HG03066 (cell line): ENCODE results near the gene ST6GALNAC2.
A peak's percentile ranks its signal among the peaks of the same experiment; 100 is the strongest.
"Not testable (repeated sequence)": the region's sequence is repeated elsewhere in the genome, so short reads cannot be mapped to it uniquely, and the experiment has no call there.

Experiments used
- ATAC-seq: cut with Tn5 transposase; IDR thresholded peaks from one replicate; pipeline ENCODE4 v1.9.1; 2021; ENCODE audit warnings: low read depth; ENCODE audit not compliant: unreplicated experiment

The ST6GALNAC2 gene

DNA sequence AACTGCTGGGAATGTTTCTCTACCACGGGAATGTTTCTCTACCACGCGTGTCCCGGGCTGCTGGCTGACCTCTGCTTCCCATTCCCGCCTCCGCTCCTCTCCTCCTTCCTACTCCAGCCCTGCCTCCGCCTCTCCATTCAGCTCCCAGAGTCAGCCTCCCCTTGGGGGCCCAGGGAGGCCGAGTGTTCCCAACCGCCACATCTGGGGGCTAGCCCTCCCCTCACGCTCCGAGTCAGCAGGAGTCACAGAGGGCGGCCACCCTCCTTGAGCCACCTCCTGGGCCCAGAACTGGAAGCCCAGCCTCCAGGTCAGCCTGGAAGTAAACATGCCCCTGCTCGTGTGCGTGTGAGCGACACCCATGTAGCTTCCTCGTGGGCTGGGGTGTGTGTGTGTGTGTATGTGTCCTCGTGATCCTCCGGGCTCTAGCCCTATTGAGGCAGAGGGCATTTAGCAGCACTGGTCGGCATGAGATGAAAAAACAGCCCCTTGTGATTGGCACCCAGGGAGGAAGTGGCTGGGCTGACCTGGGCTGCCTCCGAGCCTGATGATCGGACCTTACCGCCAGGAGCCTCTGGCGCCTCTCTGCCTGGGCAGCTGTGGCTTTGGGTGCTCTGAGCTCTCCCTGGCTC lies 55.5 kb downstream of the ST6GALNAC2 start:
- ATAC-seq = no peak

DNA sequence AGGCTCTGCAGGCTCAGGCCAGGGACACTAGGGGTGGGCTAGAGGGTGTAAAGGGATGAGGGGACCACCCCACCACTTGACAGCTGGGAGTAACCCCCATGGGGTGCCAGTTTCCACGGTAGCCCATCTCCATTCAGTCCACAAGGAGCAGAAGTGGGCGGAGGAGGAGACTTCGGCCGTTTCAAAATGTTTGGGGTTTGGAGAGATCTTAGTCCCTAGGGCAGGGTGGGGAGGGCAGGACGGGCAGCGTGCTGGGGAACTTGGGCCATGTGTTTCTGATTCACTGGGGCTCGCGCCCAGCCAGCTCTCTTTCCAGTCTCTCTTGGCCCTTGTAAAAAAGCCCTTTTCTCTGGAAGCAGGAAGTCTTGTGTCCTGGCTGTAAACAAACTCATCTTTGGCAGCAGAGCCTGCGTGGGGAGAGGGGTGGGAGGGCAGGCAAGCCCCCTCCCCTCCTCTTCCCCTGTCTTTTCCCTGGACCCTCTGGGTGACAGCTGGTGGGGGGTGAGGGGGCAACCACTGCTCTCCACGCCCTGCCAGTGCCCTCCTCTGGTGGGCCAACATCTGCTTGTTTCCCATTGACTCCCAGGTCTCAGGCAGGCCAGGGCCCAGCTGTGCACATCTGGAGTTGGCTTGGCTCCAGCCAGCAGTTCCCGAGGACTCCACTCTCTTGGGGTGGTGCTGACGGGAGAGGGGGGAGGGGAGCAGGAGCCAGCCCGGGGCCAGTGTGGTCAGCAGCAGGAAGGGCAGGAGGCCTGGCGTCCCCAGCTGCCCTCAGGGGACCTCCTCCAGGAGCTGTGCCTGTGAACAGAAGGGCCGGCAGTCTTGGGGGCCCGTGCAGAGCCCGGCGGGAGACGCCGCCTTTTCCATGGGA lies 56.2 kb downstream of the ST6GALNAC2 start:
- ATAC-seq = no peak

GRCh38 chr17:76528528-76529223 lies 57.0 kb downstream of the ST6GALNAC2 start:
- ATAC-seq = no peak

DNA sequence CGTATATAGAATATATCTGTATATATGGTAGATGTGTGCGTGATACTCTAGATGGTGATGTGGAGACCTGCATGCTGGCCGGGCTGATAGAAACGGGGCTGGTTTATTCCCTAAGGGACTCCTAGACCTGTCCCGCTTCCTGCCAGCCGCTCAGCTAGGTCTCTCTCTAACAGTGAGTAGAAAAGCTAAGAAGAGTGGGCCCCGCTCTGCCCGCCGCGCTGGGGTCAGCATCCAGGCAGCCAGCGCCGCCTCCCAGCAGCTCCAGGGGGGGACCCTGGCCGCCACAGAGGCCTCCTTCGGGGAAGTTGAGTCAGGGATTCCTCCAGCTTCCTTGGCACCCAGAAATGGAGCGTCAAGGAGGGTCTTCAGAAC lies 57.5 kb downstream of the ST6GALNAC2 start:
- ATAC-seq = peak; percentile 19

- ATAC-seq = peak; percentile 50
Observed at GRCh38 chr17:76527430-76528111, 58.1 kb downstream of the ST6GALNAC2 start.

DNA sequence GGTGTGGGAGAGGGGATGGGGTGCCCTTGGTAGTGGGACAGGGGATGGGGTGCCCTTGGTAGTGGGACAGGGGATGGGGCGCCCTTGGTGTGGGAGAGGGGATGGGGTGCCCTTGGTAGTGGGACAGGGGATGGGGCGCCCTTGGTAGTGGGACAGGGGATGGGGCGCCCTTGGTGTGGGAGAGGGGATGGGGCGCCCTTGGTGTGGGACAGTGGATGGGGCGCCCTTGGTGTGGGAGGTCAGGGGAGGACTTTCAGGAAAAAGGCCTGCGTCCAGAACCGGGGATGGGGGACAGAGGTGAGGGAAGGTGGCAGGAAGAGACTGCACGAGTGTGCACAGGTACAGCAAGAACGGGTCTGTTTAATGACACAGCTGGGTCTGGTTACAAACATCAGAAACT lies 58.6 kb downstream of the ST6GALNAC2 start:
- ATAC-seq = not testable (repeated sequence)

DNA sequence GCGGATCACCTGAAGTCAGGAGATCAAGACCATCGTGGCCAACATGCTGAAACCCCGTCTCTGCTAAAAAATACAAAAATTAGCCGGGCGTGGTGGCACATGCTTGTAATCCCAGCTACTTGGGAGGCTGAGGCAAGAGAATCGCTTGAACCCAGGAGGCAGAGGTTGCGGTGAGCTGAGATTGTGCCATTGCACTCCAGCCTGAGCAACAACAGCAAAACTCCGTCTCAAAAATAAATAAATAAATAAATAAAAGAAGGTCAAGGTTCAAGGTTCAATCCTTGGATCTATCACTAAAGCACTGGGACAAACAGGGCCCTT lies 60.2 kb downstream of the ST6GALNAC2 start:
- ATAC-seq = not testable (repeated sequence)

DNA sequence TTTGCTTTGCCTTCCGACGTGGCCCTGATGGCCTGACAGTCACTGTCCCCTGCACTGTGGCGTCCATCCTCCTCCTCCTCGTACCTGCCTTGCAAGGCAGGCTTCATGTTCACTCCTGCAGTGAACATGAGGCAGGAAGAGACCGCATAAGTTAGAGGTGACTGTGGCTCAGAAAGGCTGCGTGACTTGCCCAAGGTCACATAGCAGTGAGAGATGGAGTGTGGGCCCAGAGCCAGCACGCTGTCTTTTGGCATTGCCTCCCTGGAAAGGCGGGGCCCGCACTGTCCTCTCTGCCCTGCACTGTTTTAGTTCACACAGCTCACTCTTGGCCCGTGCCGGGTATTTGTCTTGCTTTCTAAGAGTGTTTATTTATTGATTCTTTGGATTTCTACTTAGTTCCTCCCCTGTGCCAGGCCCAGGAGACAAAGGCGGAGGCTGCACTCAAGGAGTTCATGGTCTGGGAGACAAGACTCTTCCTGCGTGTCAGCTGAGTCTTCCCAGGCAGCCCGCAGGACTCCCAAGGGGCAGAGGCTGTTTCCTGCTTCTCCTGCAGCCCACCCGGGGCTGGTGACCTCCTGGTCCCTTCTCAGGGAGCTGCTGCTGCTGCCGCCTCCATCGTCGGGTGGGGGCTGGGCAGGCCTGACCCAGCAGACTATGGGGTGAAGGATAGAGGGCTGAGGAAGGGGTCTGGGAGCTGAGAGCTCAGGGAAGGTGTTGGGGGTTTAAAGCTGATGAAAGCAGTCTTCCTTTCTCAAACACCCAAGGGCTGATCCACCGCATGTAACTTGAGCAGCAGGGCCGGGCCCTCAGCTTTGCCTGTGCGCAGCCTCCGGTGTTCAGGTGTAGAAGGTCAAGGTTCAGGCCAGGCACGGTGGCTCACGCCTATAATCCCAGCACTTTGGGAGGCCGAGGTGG lies 60.8 kb downstream of the ST6GALNAC2 start:
- no peak for ATAC-seq

DNA sequence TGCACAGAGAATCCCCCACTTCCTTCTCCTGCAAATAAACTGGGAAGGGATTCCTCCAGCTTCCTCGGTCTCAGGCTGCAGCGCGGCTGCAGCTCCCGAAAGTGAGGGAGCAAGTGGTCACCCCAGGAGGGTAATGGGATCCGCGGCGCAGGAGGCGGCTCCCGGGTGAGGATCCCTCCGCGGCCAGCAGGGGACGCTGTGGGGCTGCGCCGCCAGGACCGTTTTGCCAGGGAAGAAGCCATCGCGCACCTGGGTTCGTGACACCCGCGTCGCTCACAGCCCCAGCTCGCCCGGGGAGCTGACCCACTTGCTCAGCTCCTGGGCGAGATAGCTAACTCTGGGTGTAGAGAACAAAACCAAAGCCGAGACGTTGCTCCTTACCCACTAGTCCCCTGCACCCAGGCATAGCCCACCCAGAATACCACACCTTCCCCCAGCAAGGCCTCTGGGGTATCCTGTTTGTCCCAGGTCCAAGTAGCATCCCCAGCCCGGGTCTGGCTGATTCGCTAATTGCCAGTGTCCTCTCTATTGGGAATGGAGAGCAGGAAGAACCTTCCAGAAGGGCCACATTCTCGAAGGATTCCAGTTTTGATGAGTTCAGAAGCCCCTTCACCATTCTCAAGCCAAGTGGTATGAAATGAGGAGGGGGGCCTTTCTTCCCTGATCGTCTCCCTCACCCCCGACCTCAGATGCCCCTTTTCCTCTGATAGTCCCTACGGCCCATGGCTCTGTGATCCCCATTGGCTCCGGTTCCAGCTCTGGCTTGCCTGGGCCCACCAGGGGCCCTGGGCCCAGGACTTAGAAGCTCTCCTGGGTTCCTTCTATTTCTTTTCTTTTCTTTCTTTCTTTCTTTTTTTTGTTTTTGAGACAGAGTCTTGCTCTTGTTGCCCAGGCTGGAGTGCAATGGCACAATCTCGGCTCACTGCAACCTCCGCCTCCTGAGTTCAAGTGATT lies 62.3 kb downstream of the ST6GALNAC2 start:
- ATAC-seq = no peak

GRCh38 chr17:76521683-76522082 lies 64.0 kb downstream of the ST6GALNAC2 start:
- ATAC-seq = not testable (repeated sequence)

DNA sequence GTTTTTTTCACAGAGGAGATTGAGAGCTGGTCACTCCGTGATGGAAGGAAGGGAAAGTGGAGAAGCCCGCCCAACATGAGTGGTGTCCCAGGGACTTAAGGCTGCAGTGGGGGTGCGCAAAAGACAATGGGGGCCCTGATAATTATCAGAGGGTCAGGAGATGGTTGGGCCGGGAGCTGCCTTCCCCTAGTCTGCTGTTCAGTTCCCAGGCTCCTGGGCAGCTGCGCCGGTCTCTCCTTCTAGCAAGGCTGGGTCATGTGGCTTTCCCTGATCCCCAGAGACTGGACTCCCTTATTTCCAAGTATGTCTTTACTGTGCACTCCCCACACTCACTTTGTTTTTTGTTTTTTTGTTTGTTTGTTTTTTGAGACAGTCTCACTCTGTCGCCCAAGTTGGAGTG lies 64.4 kb downstream of the ST6GALNAC2 start:
- no peak for ATAC-seq

GRCh38 chr17:76519048-76519966 lies 66.4 kb downstream of the ST6GALNAC2 start:
- no peak for ATAC-seq

- ATAC-seq = no peak
Observed at GRCh38 chr17:76517638-76518038, 68.0 kb downstream of the ST6GALNAC2 start.
